ENCODE measurements around the gene PDRG1. TPM values are rescaled to one million over a fixed set of nuclear protein-coding genes. Genes with fewer than 3 reads are reported as not detected.

The PDRG1 gene
- total RNA-seq, 1 donor: 2.2 TPM

DNA sequence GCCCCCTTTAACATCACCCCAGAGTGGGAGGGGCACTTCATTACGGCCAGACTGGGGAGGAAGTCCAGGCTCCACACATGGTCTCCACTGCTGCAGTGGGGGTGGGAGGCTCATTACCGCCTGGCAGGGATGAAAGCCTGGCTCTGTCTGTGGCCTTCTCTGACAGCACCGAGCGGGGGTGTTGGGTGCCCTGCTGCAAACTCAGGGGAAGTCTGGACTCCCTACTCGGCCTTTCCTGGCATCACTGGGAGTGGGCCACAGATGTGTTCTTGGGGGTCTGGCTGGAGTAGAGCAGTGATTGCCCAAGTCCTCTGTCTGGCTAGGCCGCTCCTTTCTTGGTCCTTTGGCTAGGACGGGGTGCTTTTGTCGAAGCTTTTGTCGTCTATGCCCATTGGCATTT, 54.3 kb downstream of the PDRG1 start:
- TF ChIP-seq, protein P1, sequence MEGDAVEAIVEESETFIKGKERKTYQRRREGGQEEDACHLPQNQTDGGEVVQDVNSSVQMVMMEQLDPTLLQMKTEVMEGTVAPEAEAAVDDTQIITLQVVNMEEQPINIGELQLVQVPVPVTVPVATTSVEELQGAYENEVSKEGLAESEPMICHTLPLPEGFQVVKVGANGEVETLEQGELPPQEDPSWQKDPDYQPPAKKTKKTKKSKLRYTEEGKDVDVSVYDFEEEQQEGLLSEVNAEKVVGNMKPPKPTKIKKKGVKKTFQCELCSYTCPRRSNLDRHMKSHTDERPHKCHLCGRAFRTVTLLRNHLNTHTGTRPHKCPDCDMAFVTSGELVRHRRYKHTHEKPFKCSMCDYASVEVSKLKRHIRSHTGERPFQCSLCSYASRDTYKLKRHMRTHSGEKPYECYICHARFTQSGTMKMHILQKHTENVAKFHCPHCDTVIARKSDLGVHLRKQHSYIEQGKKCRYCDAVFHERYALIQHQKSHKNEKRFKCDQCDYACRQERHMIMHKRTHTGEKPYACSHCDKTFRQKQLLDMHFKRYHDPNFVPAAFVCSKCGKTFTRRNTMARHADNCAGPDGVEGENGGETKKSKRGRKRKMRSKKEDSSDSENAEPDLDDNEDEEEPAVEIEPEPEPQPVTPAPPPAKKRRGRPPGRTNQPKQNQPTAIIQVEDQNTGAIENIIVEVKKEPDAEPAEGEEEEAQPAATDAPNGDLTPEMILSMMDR (IDR thresholded peaks at IDR 0.05; ENCODE audit: extremely low read depth, low read depth, low read length): no peak
- DNase-seq (ENCODE audit: insufficient read length, low spot score, missing footprints): no peak
- Histone ChIP-seq H4K20me1 (ENCODE audit: insufficient read depth, low read length) (no peaks in the 10 kb centered on the region), H3K4me1 (ENCODE audit: insufficient read depth, low read length) (peaks cover 4% of the 10 kb centered on the region), H2AFZ (ENCODE audit: low read length) (no peak overlapping the region), H3K4me2 (ENCODE audit: insufficient read depth, low read length) (no peak overlapping the region), H3K27ac (ENCODE audit: low read depth, low read length) (no peak overlapping the region), H3K27me3 (ENCODE audit: insufficient read depth, low read length) (peaks cover 24% of the 10 kb centered on the region), H3K4me3 (ENCODE audit: insufficient read depth, low read length) (no peak overlapping the region), H3K9me3 (ENCODE audit: low read depth, low read length) (no peaks in the 10 kb centered on the region), H3K79me2 (ENCODE audit: insufficient read depth, low read length) (no peaks in the 10 kb centered on the region), H3K36me3 (ENCODE audit: insufficient read depth, low read length) (no peaks in the 10 kb centered on the region)

DNA sequence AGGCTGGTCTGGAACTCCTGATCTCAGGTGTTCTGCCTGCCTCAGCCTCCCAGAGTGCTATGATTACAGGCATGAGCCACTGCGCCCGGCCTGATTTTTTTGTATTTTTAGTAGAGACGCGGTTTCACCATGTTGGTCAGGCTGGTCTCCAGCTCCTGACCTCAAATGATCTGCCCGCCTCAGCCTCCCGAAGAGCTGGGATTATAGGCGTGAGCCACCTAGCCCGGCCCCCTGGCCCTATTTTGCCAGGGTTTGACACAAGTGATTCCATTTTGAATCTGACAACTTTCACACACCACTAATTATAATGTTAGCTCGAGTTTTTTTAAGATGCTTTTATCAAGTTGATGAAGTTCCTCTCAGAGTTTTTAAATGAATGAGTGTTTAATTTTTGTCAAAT, 55.8 kb downstream of the PDRG1 start:
- Histone ChIP-seq H3K4me2 (ENCODE audit: insufficient read depth, low read length) (no peak overlapping the region), H3K4me1 (ENCODE audit: insufficient read depth, low read length) (peaks cover 4% of the 10 kb centered on the region), H3K36me3 (ENCODE audit: insufficient read depth, low read length) (no peaks in the 10 kb centered on the region), H3K27me3 (ENCODE audit: insufficient read depth, low read length) (peaks cover 19% of the 10 kb centered on the region), H3K27ac (ENCODE audit: low read depth, low read length) (no peak overlapping the region), H4K20me1 (ENCODE audit: insufficient read depth, low read length) (no peaks in the 10 kb centered on the region), H3K4me3 (ENCODE audit: insufficient read depth, low read length) (no peak overlapping the region), H3K79me2 (ENCODE audit: insufficient read depth, low read length) (no peaks in the 10 kb centered on the region), H3K9me3 (ENCODE audit: low read depth, low read length) (no peaks in the 10 kb centered on the region), H2AFZ (ENCODE audit: low read length) (no peak overlapping the region)
- DNase-seq (ENCODE audit: insufficient read length, low spot score, missing footprints): no peak
- TF ChIP-seq, protein P1 (IDR thresholded peaks at IDR 0.05; ENCODE audit: extremely low read depth, low read depth, low read length): no peak

DNA sequence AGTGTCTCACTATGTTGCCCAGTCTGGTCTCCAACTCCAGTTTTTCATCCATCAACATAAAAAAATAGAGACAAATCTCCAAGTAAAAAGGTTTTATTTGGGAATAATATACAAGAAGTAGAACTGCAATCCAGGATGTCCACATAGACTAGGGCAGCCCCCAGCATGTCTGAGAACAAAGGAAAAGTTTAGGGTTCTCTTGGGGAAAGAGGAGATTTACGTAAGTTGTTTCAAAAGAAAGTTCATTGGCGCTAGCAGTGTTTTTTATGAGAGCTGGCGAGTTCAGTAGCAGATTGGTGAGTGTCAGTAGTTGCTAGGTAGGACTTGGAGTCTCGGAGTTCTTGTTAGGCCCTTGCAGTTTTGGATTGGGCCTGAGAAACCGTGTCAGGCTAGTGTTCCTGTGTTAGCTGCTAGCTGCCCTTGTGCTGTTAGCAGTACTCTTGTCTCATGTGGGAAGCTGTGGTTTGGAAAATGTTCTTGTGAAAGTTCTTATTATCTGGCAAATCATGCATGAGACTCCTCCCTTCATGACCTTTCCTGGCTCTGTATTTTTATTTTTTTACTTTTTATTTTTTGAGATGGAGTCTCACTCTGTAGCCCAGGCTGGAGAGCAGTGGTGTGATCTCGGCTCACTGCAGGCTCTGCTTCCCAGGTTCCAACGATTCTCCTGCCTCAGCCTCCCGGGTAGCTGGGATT, 56.7 kb downstream of the PDRG1 start:
- Histone ChIP-seq H3K4me2 (ENCODE audit: insufficient read depth, low read length) (peak overlapping the region; percentile 60), H3K4me3 (ENCODE audit: insufficient read depth, low read length) (no peak overlapping the region), H3K4me1 (ENCODE audit: insufficient read depth, low read length) (peaks cover 4% of the 10 kb centered on the region), H3K9me3 (ENCODE audit: low read depth, low read length) (no peaks in the 10 kb centered on the region), H3K36me3 (ENCODE audit: insufficient read depth, low read length) (no peaks in the 10 kb centered on the region), H3K79me2 (ENCODE audit: insufficient read depth, low read length) (no peaks in the 10 kb centered on the region), H4K20me1 (ENCODE audit: insufficient read depth, low read length) (no peaks in the 10 kb centered on the region), H2AFZ (ENCODE audit: low read length) (peak overlapping the region; percentile 88), H3K27me3 (ENCODE audit: insufficient read depth, low read length) (peaks cover 17% of the 10 kb centered on the region), H3K27ac (ENCODE audit: low read depth, low read length) (peak overlapping the region; percentile 54)
- TF ChIP-seq, protein P1 (IDR thresholded peaks at IDR 0.05; ENCODE audit: extremely low read depth, low read depth, low read length): no peak
- peak; percentile 86 for DNase-seq (ENCODE audit: insufficient read length, low spot score, missing footprints)

Small RNA genes lying within 50 kb of the gene (small RNA-seq; reads per million reads assigned to genes)
- 0.60 reads per million for gene RNU1-94P

Other genes with a start within 250 kb of the PDRG1 start
- 127 and 136 TPM in 2 replicates for gene BCL2L1, start 229.2 kb downstream of the PDRG1 start, total RNA-seq
- 16.2 and 18.5 TPM in 2 replicates for gene TPX2, start 212.8 kb downstream of the PDRG1 start, total RNA-seq
- gene MYLK2, start 132.7 kb downstream of the PDRG1 start, total RNA-seq: under 0.01 and 0.36 TPM in 2 replicates
- gene FOXS1, start 106.4 kb downstream of the PDRG1 start, total RNA-seq: under 0.01 and 0.36 TPM in 2 replicates
- gene DUSP15, start 81.5 kb downstream of the PDRG1 start, total RNA-seq: 1.2 and 1.4 TPM in 2 replicates
- gene TTLL9, start 81.4 kb downstream of the PDRG1 start, total RNA-seq: 0.59 and 0.72 TPM in 2 replicates
- gene XKR7, start 16.1 kb upstream of the PDRG1 start, total RNA-seq: under 0.01 TPM in 1 of 2 replicates, not detected in the other
- not detected in 2 replicates for gene CCM2L, start 58.4 kb upstream of the PDRG1 start, total RNA-seq
- 0.36 TPM in 1 of 2 replicates, not detected in the other for gene HCK, start 100.2 kb upstream of the PDRG1 start, total RNA-seq
- gene TM9SF4, start 157.7 kb upstream of the PDRG1 start, total RNA-seq: 46.9 and 48.1 TPM in 2 replicates

Data from osteoblast (primary cell).